PC-3 (cell line): ENCODE results near the gene ATP5ME.

Experiments used
- CTCF ChIP-seq: fragments of 300-600 bp; sonication (generic); conservative IDR thresholded peaks from 2 replicates; pipeline ENCODE4 v1.5.1; 2017; ENCODE audit warnings: antibody characterized with exemption, low read depth, mild to moderate bottlenecking, low read length
- EZH2phosphoT487 ChIP-seq: fragments of 300-600 bp; sonication (generic); IDR thresholded peaks from 2 replicates; pipeline ENCODE4 v1.6.1; 2018; ENCODE audit warnings: mild to moderate bottlenecking, antibody characterized with exemption, low read length, borderline replicate concordance

GRCh38 chr4:673349-674091 is 556 bp downstream of the ATP5ME start:
- TF ChIP-seq CTCF (no peak), EZH2phosphoT487 (no peak)
